HG02759 (cell line): ENCODE measurements around the gene SLC31A1.

Experiments used
- ATAC-seq: cut with Tn5 transposase; IDR thresholded peaks from one replicate; pipeline ENCODE4 v1.9.1; 2021; ENCODE audit warnings: mild to moderate bottlenecking, moderate library complexity; ENCODE audit not compliant: unreplicated experiment

SLC31A1 gene

DNA sequence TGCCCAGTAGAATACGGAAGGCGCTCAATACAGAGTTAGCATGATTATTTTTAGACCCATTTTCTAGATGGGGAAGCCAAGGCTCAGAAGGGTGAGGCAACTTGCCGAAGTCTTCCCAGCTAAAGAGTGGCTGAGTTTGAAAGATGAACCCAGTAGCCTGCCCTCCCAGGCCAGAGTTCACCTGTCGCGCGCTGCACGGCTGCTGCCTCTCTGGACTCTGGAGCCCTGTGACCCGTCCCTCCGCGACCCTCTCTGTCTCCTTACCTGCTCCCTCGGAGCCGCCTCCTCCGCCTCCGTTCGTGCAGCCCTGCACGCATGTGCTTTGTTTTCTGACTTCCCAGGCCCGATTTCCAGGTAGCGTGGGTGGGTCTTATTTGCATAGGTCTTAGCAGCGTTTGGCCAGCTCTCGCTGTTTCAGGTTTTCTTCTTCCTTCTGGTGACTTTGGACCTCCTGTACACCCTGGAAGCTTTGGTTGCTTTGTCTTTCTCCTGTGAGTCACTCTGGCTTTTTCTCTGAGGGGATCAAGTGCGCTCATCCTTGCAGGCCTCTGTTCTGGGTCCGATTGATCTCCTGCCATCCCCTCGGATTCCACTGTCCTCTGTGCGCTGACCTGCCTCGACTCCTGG, 81.6 kb downstream of the SLC31A1 start, which contains the start of gene RNF183:
RNF183 (minus strand) TSS at position 585 of the 627 bp plus-strand sequence. CDS start 5,192 bp downstream, outside the sequence.
- ATAC-seq = no peak

DNA sequence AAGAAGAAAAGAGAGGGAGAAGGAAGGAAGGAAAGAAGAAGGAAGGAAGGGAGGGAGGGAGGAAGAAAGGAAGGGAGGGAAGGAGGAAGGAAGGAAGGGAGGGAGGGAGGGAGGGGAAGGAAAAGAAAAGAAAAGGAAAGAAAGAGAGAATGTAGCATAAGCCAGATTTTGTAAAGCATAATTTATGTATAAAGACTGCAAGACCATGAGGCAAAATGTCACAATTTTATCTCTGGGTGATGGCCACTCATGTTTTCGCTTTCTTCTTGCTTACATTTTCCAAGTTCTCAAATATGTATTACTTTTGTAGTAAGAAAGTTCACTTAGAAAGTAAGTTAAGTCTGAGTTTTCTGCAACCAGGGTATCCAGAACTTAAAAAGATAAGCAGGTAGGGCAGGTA, 85.2 kb downstream of the SLC31A1 start:
- no peak for ATAC-seq

- no peak for ATAC-seq
Observed at GRCh38 chr9:113307396-113307975, 86.1 kb downstream of the SLC31A1 start.

DNA sequence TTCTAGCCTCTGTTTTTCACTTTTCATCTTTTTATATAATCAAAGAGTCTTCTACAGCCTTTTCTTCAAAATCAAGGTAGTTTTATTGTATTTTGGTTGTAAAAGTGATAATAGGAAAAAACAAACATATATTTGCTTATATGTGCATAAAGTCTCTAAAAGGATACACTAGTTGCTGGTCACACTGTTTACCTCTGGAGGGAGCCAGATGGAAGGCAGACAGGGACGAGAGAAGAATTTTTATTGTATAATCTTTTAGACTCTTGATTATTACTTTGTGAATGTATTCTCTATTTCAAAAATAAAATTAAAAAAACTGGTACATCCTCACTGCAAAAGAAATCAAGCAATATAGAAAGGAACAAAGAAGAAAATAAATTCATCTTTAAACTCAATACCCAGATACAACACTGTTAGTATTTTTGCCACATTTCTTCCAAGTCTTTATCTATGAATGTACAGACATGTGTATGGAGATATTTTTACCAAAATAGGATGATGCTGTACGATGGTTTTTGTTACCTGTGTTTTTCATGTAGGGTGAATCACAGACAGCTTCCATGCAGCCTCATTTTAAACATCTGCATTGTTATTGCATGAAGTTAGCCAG, 88.0 kb downstream of the SLC31A1 start:
- no peak for ATAC-seq

GRCh38 chr9:113310538-113310937, 89.2 kb downstream of the SLC31A1 start:
- no peak for ATAC-seq

DNA sequence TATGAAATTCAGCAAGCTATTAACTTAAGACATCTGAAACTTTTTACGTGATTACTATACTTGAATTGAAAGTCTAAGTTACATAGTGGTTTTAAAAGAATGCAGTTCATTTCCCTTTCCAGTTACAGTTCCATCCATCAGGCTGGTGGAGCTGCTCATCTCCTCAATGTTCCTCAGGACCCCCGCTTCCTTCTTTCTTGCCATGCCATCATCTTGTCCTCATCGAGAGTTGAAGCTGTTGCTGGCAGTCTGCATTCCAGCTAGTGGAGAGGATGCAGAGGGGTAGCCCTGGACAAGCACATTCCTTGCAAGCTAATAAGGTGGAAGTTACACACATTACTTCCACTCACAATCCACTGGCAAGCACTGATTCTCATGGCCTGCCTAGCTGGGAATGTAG, 90.6 kb downstream of the SLC31A1 start:
- no peak for ATAC-seq

DNA sequence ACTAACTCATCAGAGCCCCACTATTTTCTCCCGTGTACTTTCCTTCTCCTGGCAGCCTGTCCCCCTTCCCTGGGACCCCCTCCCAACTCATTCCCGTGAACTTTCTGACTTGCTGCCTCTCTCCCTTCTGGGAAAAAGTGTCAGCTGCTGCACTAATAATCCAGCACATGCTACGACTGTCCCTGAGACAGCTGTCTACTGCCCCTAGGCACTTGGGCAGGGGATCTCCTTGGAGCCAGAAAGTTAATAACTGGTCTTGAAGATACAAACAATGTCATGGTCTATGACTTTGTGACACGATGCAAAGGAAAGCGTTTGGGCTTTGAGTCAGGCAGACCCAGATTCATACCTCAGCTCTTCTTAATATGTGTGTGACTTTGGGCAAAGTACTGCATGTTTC, 91.9 kb downstream of the SLC31A1 start:
- ATAC-seq = no peak
